Measurements from ENCODE around the gene RAB34. TPM values are rescaled to one million over a fixed set of nuclear protein-coding genes. Genes with fewer than 3 reads are reported as not detected.

Gene RAB34
- total RNA-seq, 1 experiment from 2014 or later = 1.2 TPM

- intact Hi-C loops (cut with micrococcal nuclease; ENCODE audit: unreplicated experiment) = no loop called here
- H3K27ac Mint-ChIP-seq (ENCODE audit: unreplicated experiment) = no peak overlapping the region
- DNase-seq = no peak
- peaks cover 60% of the 10 kb centered on the region for H3K36me3 Mint-ChIP-seq (ENCODE audit: insufficient read depth, unreplicated experiment)
- H3K36me3 ChIP-seq (ENCODE audit: control insufficient read depth, insufficient read depth, low read length) = peaks cover 3% of the 10 kb centered on the region
- no TSS peak for BruUV-seq (replicated peaks)
- peaks cover 4% of the 10 kb centered on the region for H3K4me1 Mint-ChIP-seq (ENCODE audit: low read depth, unreplicated experiment)
- no peaks in the 10 kb centered on the region for H3K27me3 Mint-ChIP-seq (ENCODE audit: insufficient read depth, unreplicated experiment)
- no peak overlapping the region for H3K4me3 Mint-ChIP-seq (ENCODE audit: unreplicated experiment)
- H3K9me3 Mint-ChIP-seq (ENCODE audit: unreplicated experiment) = no peaks in the 10 kb centered on the region
- ChIA-PET CTCF (no interaction called here), POLR2A (no interaction called here)
- H3K4me1 ChIP-seq = no peaks in the 10 kb centered on the region
- no peak overlapping the region for H3K4me3 ChIP-seq (ENCODE audit: low read depth, low read length)
- no peaks in the 10 kb centered on the region for H3K27me3 ChIP-seq (replicated peaks; ENCODE audit: control insufficient read depth, insufficient read depth, low read length)
- H3K9me3 ChIP-seq = no peaks in the 10 kb centered on the region
- TF ChIP-seq CTCF (IDR thresholded peaks at IDR 0.05; ENCODE audit: insufficient read depth in 1 of 2, low read depth in 1 of 2, low read length in 1 of 2, severe bottlenecking in 1 of 2, unreplicated experiment in 1 of 2) = no peak
Measured at GRCh38 chr17:28669918-28670317, 47.8 kb downstream of the RAB34 start.

- no peaks in the 10 kb centered on the region for H3K27me3 ChIP-seq (replicated peaks; ENCODE audit: control insufficient read depth, insufficient read depth, low read length)
- peaks cover 5% of the 10 kb centered on the region; the same call in 1 of the 2 replicates for H3K4me1 ChIP-seq
- POLR2A ChIA-PET = no interaction called here
- Mint-ChIP-seq H3K27ac (ENCODE audit: unreplicated experiment) (no peak overlapping the region), H3K4me3 (ENCODE audit: unreplicated experiment) (no peak overlapping the region), H3K27me3 (ENCODE audit: insufficient read depth, unreplicated experiment) (no peaks in the 10 kb centered on the region), H3K36me3 (ENCODE audit: insufficient read depth, unreplicated experiment) (peaks cover 59% of the 10 kb centered on the region), H3K4me1 (ENCODE audit: low read depth, unreplicated experiment) (peaks cover 24% of the 10 kb centered on the region), H3K9me3 (ENCODE audit: unreplicated experiment) (no peaks in the 10 kb centered on the region)
- CTCF ChIA-PET = no interaction called here
- H3K36me3 ChIP-seq (ENCODE audit: control insufficient read depth, insufficient read depth, low read length) = peaks cover 2% of the 10 kb centered on the region
- BruUV-seq (replicated peaks) = no TSS peak
- H3K9me3 ChIP-seq = no peaks in the 10 kb centered on the region
- no peak overlapping the region for H3K4me3 ChIP-seq (ENCODE audit: low read depth, low read length)
- intact Hi-C loops (cut with micrococcal nuclease; ENCODE audit: unreplicated experiment) = no loop called here
- no peak for TF ChIP-seq CTCF (IDR thresholded peaks at IDR 0.05; ENCODE audit: insufficient read depth in 1 of 2, low read depth in 1 of 2, low read length in 1 of 2, severe bottlenecking in 1 of 2, unreplicated experiment in 1 of 2)
- no peak for DNase-seq
Measured at GRCh38 chr17:28667870-28668269, 49.8 kb downstream of the RAB34 start.

DNA sequence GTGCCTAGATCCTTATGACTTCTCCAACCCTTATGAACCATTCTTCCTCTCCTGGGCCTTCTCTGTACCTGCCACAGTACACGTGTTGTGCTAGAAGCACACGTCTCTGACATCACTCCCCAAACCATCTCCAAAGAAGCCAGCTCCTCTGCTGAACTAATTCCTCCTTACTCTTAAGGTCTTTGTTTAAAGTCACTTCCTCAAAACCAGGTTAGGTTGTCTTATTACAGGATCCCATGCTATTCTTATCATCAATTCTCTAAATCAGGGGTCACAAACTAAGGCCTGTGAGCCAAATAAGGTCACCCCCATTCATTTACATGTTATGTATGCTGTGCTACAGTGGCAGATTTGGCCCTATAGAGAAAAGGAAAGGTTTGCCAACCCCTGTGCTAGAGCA lies 51.7 kb downstream of the RAB34 start:
- Mint-ChIP-seq H3K4me3 (ENCODE audit: unreplicated experiment) (no peak overlapping the region), H3K27ac (ENCODE audit: unreplicated experiment) (no peak overlapping the region), H3K9me3 (ENCODE audit: unreplicated experiment) (no peaks in the 10 kb centered on the region), H3K4me1 (ENCODE audit: low read depth, unreplicated experiment) (peaks cover 25% of the 10 kb centered on the region), H3K36me3 (ENCODE audit: insufficient read depth, unreplicated experiment) (peaks cover 59% of the 10 kb centered on the region), H3K27me3 (ENCODE audit: insufficient read depth, unreplicated experiment) (no peaks in the 10 kb centered on the region)
- no peaks in the 10 kb centered on the region for H3K9me3 ChIP-seq
- BruUV-seq (replicated peaks) = no TSS peak
- no peaks in the 10 kb centered on the region; the same call in 1 of the 2 replicates for H3K36me3 ChIP-seq (ENCODE audit: control insufficient read depth, insufficient read depth, low read length)
- intact Hi-C loops (cut with micrococcal nuclease; ENCODE audit: unreplicated experiment) = no loop called here
- DNase-seq = peak in 1 of 2 experiments; percentile 12
- CTCF ChIA-PET = no interaction called here
- no peak overlapping the region for H3K4me3 ChIP-seq (ENCODE audit: low read depth, low read length)
- peaks cover 7% of the 10 kb centered on the region; the same call in 1 of the 2 replicates for H3K4me1 ChIP-seq
- POLR2A ChIA-PET = no interaction called here
- TF ChIP-seq CTCF (IDR thresholded peaks at IDR 0.05; ENCODE audit: insufficient read depth in 1 of 2, low read depth in 1 of 2, low read length in 1 of 2, severe bottlenecking in 1 of 2, unreplicated experiment in 1 of 2) = no peak
- H3K27me3 ChIP-seq (replicated peaks; ENCODE audit: control insufficient read depth, insufficient read depth, low read length) = no peaks in the 10 kb centered on the region

Other genes starting within 250 kb of the RAB34 start
- gene SLC13A2, start 244.2 kb downstream of the RAB34 start, total RNA-seq (2022) = 0.42 and 0.57 TPM in 2 replicates
- 0.26 and 0.48 TPM in 2 replicates for gene FOXN1, start 211.5 kb downstream of the RAB34 start, total RNA-seq (2022)
- gene UNC119, start 165.2 kb downstream of the RAB34 start, total RNA-seq (2022) = 40.5 and 41.3 TPM in 2 replicates
- gene PIGS, start 146.3 kb downstream of the RAB34 start, total RNA-seq (2022) = 78.2 and 99.6 TPM in 2 replicates
- 16.3 and 17.7 TPM in 2 replicates for gene ALDOC, start 141.0 kb downstream of the RAB34 start, total RNA-seq (2022)
- gene SPAG5, start 118.8 kb downstream of the RAB34 start, total RNA-seq (2022) = 113 TPM in 2 replicates
- gene RSKR, start 103.7 kb downstream of the RAB34 start, total RNA-seq (2022) = 15.7 and 18.9 TPM in 2 replicates
- 154 and 176 TPM in 2 replicates for gene BLTP2, start 72.7 kb downstream of the RAB34 start, total RNA-seq (2022)
- gene SDF2, start 56.0 kb downstream of the RAB34 start, total RNA-seq (2022) = 63.5 and 64.9 TPM in 2 replicates
- 127 and 129 TPM in 2 replicates for gene SUPT6H, start 55.7 kb downstream of the RAB34 start, total RNA-seq (2022)
- 4.1 and 4.4 TPM in 2 replicates for gene PROCA1, start 6.0 kb downstream of the RAB34 start, total RNA-seq (2022)
- 1,980 and 2,181 TPM in 2 replicates for gene RPL23A, start 2.1 kb upstream of the RAB34 start, total RNA-seq (2022)
- gene TLCD1, start 8.4 kb upstream of the RAB34 start, total RNA-seq (2022) = 31.7 and 37.9 TPM in 2 replicates
- 11.0 and 13.4 TPM in 2 replicates for gene NEK8, start 10.9 kb upstream of the RAB34 start, total RNA-seq (2022)
- gene TRAF4, start 26.1 kb upstream of the RAB34 start, total RNA-seq (2022) = 140 and 154 TPM in 2 replicates
- 37.6 and 39.5 TPM in 2 replicates for gene FAM222B, start 124.9 kb upstream of the RAB34 start, total RNA-seq (2022)
- 77.4 and 85.1 TPM in 2 replicates for gene ERAL1, start 137.1 kb upstream of the RAB34 start, total RNA-seq (2022)
- gene FLOT2, start 179.9 kb upstream of the RAB34 start, total RNA-seq (2022) = 182 and 189 TPM in 2 replicates
- gene DHRS13, start 185.2 kb upstream of the RAB34 start, total RNA-seq (2022) = 32.8 and 38.0 TPM in 2 replicates
- 49.9 and 56.5 TPM in 2 replicates for gene PHF12, start 233.7 kb upstream of the RAB34 start, total RNA-seq (2022)

All from Caco-2 (cell line).